SK-N-SH (cell line): ENCODE results near the gene KRT6A. TPM values are rescaled to one million over a fixed set of nuclear protein-coding genes. Genes with fewer than 3 reads are reported as not detected.

Experiments used
- CTCF ChIA-PET: fragments of 300-600, 350-600 bp; formaldehyde crosslinking; extraction: SDS; loops from one replicate; lab custom pipeline; 2021; lab: Yijun Ruan, JAX
- POLR2A ChIA-PET: fragments of 350-600 bp; sonication (Branson Sonifier 250); formaldehyde crosslinking; extraction: SDS; loops from one replicate; lab custom pipeline; 2020; ENCODE audit warnings: antibody characterized with exemption, inconsistent platforms; lab: Yijun Ruan, JAX
- DNase-seq: peaks from one replicate; pipeline ENCODE4 v3.0.0; 2012
- H2AFZ ChIP-seq: fragments of 200-600 bp; sonication (generic); 2 replicates; pipeline ENCODE4 v1.8.1; 2016; ENCODE audit warnings: antibody characterized with exemption, mild to moderate bottlenecking, low read depth
- H3F3A ChIP-seq: fragments of 200-600 bp; sonication (generic); replicated peaks from 2 replicates; pipeline ENCODE3; 2016; ENCODE audit warnings: antibody characterized with exemption, mild to moderate bottlenecking; ENCODE audit not compliant: insufficient read depth
- H3K27ac ChIP-seq, 2 experiments: fragments of 200-500 bp in 1 of 2; fragments of 200-600 bp in 1 of 2; sonication (Bioruptor generic) in 1 of 2; sonication (generic), shearing (Covaris generic) in 1 of 2; 2 replicates each; pipeline versions ENCODE4 v1.5.1 to v1.6.1; 2014 to 2016; ENCODE audit warnings: low read depth in 2 of 2, inconsistent platforms in 1 of 2, low read length in 1 of 2, mild to moderate bottlenecking in 1 of 2, mixed read lengths in 1 of 2
- H3K27me3 ChIP-seq: fragments of 200-600 bp; sonication (generic), shearing (Covaris generic); 2 replicates; pipeline ENCODE4 v1.6.1; 2016; ENCODE audit warnings: mixed run types; ENCODE audit not compliant: insufficient read depth
- H3K36me3 ChIP-seq, 2 experiments: fragments of 200-500 bp in 1 of 2; fragments of 200-600 bp in 1 of 2; sonication (Bioruptor generic) in 1 of 2; sonication (generic) in 1 of 2; replicated peaks in 1 of 2; 2 replicates each; pipeline versions ENCODE3 to v1.5.1; 2014 to 2016; ENCODE audit warnings: low read length in 1 of 2, mild to moderate bottlenecking in 1 of 2; ENCODE audit not compliant: insufficient read depth in 2 of 2, control insufficient read depth in 1 of 2
- H3K4me1 ChIP-seq, 2 experiments: fragments of 200-500 bp in 1 of 2; fragments of 200-600 bp in 1 of 2; sonication (Bioruptor generic) in 1 of 2; sonication (generic), shearing (Covaris generic) in 1 of 2; 2 replicates each; pipeline versions ENCODE4 v1.5.1 to v1.6.1; 2014 to 2016; ENCODE audit warnings: low read depth in 1 of 2, low read length in 1 of 2, mixed run types in 1 of 2; ENCODE audit not compliant: insufficient read depth in 2 of 2, control insufficient read depth in 1 of 2
- H3K4me2 ChIP-seq: fragments of 200-600 bp; sonication (generic), shearing (Covaris generic); 2 replicates; pipeline ENCODE4 v1.6.1; 2017; ENCODE audit warnings: mixed run types
- H3K4me3 ChIP-seq, 2 experiments: fragments of 200-500 bp in 1 of 2; fragments of 200-600 bp in 1 of 2; sonication (Bioruptor generic) in 1 of 2; sonication (generic), shearing (Covaris generic) in 1 of 2; 2 replicates each; pipeline versions ENCODE4 v1.5.1 to v1.8.1; 2014 to 2016; ENCODE audit warnings: low read depth in 2 of 2, inconsistent platforms in 1 of 2, low read length in 1 of 2, mild to moderate bottlenecking in 1 of 2, mixed read lengths in 1 of 2, moderate library complexity in 1 of 2
- H3K79me2 ChIP-seq: fragments of 200-600 bp; sonication (generic); 2 replicates; pipeline ENCODE4 v1.8.1; 2017; ENCODE audit warnings: mild to moderate bottlenecking; ENCODE audit not compliant: insufficient read depth
- H3K9ac ChIP-seq: fragments of 200-600 bp; sonication (generic); 2 replicates; pipeline ENCODE4 v1.6.1; 2017; ENCODE audit warnings: mixed run types
- H3K9me2 ChIP-seq: fragments of 200-600 bp; sonication (generic); 2 replicates; pipeline ENCODE4 v1.6.1; 2017; ENCODE audit warnings: mixed run types
- H3K9me3 ChIP-seq: fragments of 200-600 bp; sonication (generic); 2 replicates; pipeline ENCODE4 v1.6.1; 2017; ENCODE audit warnings: mixed run types, mild to moderate bottlenecking, moderate library complexity
- H4K20me1 ChIP-seq: fragments of 200-600 bp; sonication (generic); 2 replicates; pipeline ENCODE4 v1.6.1; 2017; ENCODE audit warnings: mild to moderate bottlenecking, mixed run types; ENCODE audit not compliant: insufficient read depth
- CHD2 ChIP-seq: fragments of 150-350 bp; IDR thresholded peaks from 2 replicates; pipeline ENCODE4 v1.6.1; 2018; ENCODE audit warnings: low read length; ENCODE audit not compliant: partially characterized antibody
- ELF1 ChIP-seq: IDR thresholded peaks from 2 replicates; pipeline ENCODE4 v1.4.0; 2012
- EP300 ChIP-seq, 2 experiments: IDR thresholded peaks; 2 replicates each; pipeline versions ENCODE4 v1.4.0 to v1.6.1; 2012; ENCODE audit warnings: borderline replicate concordance in 1 of 2, low read depth in 1 of 2, low read length in 1 of 2
- FOXM1 ChIP-seq: IDR thresholded peaks from 2 replicates; pipeline ENCODE4 v1.4.0; 2012; ENCODE audit warnings: low read depth, mild to moderate bottlenecking
- GATA2 ChIP-seq: sonication (generic); formaldehyde crosslinking; IDR thresholded peaks from 2 replicates; pipeline ENCODE4 v1.5.0; 2020; ENCODE audit warnings: mild to moderate bottlenecking, missing genetic modification reagents
- IRF3 ChIP-seq: fragments of 150-350 bp; IDR thresholded peaks from 2 replicates; pipeline ENCODE4 v1.6.1; 2016; ENCODE audit warnings: mild to moderate bottlenecking, low read depth, low read length
- NFIC ChIP-seq: IDR thresholded peaks from 2 replicates; pipeline ENCODE4 v1.4.0; 2012; ENCODE audit warnings: borderline replicate concordance
- NRF1 ChIP-seq: IDR thresholded peaks from 2 replicates; pipeline ENCODE4 v1.6.1; 2012; ENCODE audit warnings: low read depth, mild to moderate bottlenecking, low read length
- RAD21 ChIP-seq: IDR thresholded peaks from 2 replicates; pipeline ENCODE4 v1.6.1; 2012; ENCODE audit warnings: mild to moderate bottlenecking, low read length
- RCOR1 ChIP-seq: fragments of 150-350 bp; IDR thresholded peaks from 2 replicates; pipeline ENCODE4 v1.6.1; 2017; ENCODE audit warnings: antibody characterized with exemption, low read length
- SIN3A ChIP-seq: IDR thresholded peaks from 2 replicates; pipeline ENCODE4 v1.6.1; 2012; ENCODE audit warnings: low read depth, mild to moderate bottlenecking, low read length, moderate library complexity, borderline replicate concordance
- TAF1 ChIP-seq: IDR thresholded peaks from 2 replicates; pipeline ENCODE4 v1.6.1; 2012; ENCODE audit warnings: low read depth, mild to moderate bottlenecking, low read length, moderate library complexity, borderline replicate concordance
- ZBTB33 ChIP-seq: IDR thresholded peaks from 2 replicates; pipeline ENCODE4 v1.4.0; 2012; ENCODE audit warnings: low read depth, borderline replicate concordance
- WGBS: methylation state at CpG from one replicate; pipeline ENCODE4 v1.1.6; 2017; ENCODE audit warnings: low lambda C conversion rate; 5-methylcytosine and 5-hydroxymethylcytosine counted together
- polyA plus RNA-seq, 3 experiments: library from polyadenylated mRNA; depleted of rRNA; stranded (reverse); fragments of >200 nt; gene quantifications; 2 replicates each; pipeline ENCODE4 v1.2.3, GENCODE V29; 2012
- TF ChIP-seq, protein P1 (sequence below): IDR thresholded peaks from 2 replicates; pipeline ENCODE4 v1.6.1; 2012; ENCODE audit warnings: mild to moderate bottlenecking, low read depth, low read length, moderate library complexity
- TF ChIP-seq, protein P2 (sequence below): IDR thresholded peaks from 2 replicates; pipeline ENCODE4; 2012
- TF ChIP-seq, protein P3 (sequence below): fragments of 150-350 bp; IDR thresholded peaks from 2 replicates; pipeline ENCODE4 v1.6.1; 2017; ENCODE audit warnings: antibody characterized with exemption, low read length, low read depth, borderline replicate concordance

KRT6A gene
- polyA plus RNA-seq, 1 of the 3 experiments (the other 2 are of a cell fraction): not detected

- no peak overlapping the region for H3K4me3 ChIP-seq
- H3K9me2 ChIP-seq: no peaks in the 10 kb centered on the region
- peaks cover 42% of the 10 kb centered on the region; the same call in 1 of the 2 replicates for H3K27me3 ChIP-seq
- H3K9me3 ChIP-seq: no peaks in the 10 kb centered on the region
- no peak for DNase-seq
- H3F3A ChIP-seq: no peaks in the 10 kb centered on the region
- ChIA-PET POLR2A (no interaction called here), CTCF (interaction anchor here (1.1 kb wide), 1 partner anchor 12 kb away, joined by 3 read pairs; no protein-coding TSS in a partner anchor)
- no peak for TF ChIP-seq EP300 (IDR thresholded peaks at IDR 0.05; ENCODE audit: borderline replicate concordance in 1 of 2, low read depth in 1 of 2, low read length in 1 of 2)
- TF ChIP-seq, protein P1, sequence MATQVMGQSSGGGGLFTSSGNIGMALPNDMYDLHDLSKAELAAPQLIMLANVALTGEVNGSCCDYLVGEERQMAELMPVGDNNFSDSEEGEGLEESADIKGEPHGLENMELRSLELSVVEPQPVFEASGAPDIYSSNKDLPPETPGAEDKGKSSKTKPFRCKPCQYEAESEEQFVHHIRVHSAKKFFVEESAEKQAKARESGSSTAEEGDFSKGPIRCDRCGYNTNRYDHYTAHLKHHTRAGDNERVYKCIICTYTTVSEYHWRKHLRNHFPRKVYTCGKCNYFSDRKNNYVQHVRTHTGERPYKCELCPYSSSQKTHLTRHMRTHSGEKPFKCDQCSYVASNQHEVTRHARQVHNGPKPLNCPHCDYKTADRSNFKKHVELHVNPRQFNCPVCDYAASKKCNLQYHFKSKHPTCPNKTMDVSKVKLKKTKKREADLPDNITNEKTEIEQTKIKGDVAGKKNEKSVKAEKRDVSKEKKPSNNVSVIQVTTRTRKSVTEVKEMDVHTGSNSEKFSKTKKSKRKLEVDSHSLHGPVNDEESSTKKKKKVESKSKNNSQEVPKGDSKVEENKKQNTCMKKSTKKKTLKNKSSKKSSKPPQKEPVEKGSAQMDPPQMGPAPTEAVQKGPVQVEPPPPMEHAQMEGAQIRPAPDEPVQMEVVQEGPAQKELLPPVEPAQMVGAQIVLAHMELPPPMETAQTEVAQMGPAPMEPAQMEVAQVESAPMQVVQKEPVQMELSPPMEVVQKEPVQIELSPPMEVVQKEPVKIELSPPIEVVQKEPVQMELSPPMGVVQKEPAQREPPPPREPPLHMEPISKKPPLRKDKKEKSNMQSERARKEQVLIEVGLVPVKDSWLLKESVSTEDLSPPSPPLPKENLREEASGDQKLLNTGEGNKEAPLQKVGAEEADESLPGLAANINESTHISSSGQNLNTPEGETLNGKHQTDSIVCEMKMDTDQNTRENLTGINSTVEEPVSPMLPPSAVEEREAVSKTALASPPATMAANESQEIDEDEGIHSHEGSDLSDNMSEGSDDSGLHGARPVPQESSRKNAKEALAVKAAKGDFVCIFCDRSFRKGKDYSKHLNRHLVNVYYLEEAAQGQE: no peak
- no peak for TF ChIP-seq NFIC
- no peak for TF ChIP-seq ZBTB33
- TF ChIP-seq RAD21: no peak
- TF ChIP-seq GATA2 (CRISPR knock-in tag): no peak
- no peak for TF ChIP-seq NRF1
- TF ChIP-seq, protein P2, sequence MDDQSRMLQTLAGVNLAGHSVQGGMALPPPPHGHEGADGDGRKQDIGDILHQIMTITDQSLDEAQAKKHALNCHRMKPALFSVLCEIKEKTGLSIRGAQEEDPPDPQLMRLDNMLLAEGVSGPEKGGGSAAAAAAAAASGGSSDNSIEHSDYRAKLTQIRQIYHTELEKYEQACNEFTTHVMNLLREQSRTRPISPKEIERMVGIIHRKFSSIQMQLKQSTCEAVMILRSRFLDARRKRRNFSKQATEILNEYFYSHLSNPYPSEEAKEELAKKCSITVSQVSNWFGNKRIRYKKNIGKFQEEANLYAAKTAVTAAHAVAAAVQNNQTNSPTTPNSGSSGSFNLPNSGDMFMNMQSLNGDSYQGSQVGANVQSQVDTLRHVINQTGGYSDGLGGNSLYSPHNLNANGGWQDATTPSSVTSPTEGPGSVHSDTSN: no peak
- no peak for TF ChIP-seq ELF1
- TF ChIP-seq CHD2: no peak
- TF ChIP-seq RCOR1: no peak
- TF ChIP-seq SIN3A: no peak
- no peak for TF ChIP-seq FOXM1
- TF ChIP-seq IRF3: no peak
- TF ChIP-seq TAF1: no peak
- TF ChIP-seq, protein P3, sequence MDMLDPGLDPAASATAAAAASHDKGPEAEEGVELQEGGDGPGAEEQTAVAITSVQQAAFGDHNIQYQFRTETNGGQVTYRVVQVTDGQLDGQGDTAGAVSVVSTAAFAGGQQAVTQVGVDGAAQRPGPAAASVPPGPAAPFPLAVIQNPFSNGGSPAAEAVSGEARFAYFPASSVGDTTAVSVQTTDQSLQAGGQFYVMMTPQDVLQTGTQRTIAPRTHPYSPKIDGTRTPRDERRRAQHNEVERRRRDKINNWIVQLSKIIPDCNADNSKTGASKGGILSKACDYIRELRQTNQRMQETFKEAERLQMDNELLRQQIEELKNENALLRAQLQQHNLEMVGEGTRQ: no peak
- H3K9ac ChIP-seq: no peak overlapping the region
- no peaks in the 10 kb centered on the region for H3K36me3 ChIP-seq
- no peak overlapping the region for H2AFZ ChIP-seq
- no peaks in the 10 kb centered on the region for H3K79me2 ChIP-seq
- no peak overlapping the region for H3K4me2 ChIP-seq
- no peak overlapping the region for H3K27ac ChIP-seq
- no peaks in the 10 kb centered on the region for H4K20me1 ChIP-seq
- H3K4me1 ChIP-seq: no peaks in the 10 kb centered on the region
- 40% methylated on average over 5 of the region's 5 CpGs for WGBS
These were observed 32.0 kb upstream of the KRT6A start for GRCh38 chr12:52524898-52525591.
